ENCODE measurements around the gene EED. TPM values are rescaled to one million over a fixed set of nuclear protein-coding genes. Genes with fewer than 3 reads are reported as not detected.

Gene EED
- total RNA-seq, 2 experiments from 2014 or later: 32.1 to 35.4 TPM

DNA sequence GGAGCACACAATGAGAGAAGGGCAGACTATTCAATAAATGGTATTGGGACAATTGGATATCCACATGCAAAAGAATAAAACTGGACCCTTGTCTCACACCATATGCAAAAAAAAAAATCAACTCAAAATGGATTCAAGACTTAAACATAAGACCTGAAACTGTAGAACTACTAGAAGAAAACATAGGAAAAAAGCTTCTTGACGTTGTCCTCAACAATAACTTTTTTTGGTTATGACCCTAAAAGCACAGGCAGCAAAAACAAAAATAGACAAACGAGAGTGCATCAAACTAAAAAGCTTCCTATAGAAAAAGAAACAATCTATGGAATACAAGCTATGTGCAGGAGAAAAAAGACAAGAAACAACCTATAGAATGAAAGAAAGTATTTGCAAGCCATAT lies 37.1 kb upstream of the EED start:
- no peak for DNase-seq
- no peaks in the 10 kb centered on the region for H3K36me3 Mint-ChIP-seq (ENCODE audit: low read depth)
- Histone ChIP-seq H3K9me3 (ENCODE audit: control insufficient read depth in 1 of 2, insufficient read depth in 1 of 2, low read length in 2 of 2) (no peaks in the 10 kb centered on the region), H3K36me3 (ENCODE audit: insufficient read depth, low read length) (no peaks in the 10 kb centered on the region), H3K27me3 (ENCODE audit: control insufficient read depth in 1 of 2, insufficient read depth in 2 of 2, low read length in 2 of 2) (no peaks in the 10 kb centered on the region), H3K4me3 (ENCODE audit: low read length) (no peak overlapping the region), H3K27ac (ENCODE audit: low read depth in 1 of 2, low read length in 2 of 2) (no peak overlapping the region), H3K4me1 (ENCODE audit: insufficient read depth, low read length) (peaks cover 4% of the 10 kb centered on the region)
- no peaks in the 10 kb centered on the region for H3K9me3 Mint-ChIP-seq
- CTCF ChIA-PET: interaction anchor here (1.0 to 2.2 kb wide), 2 partner anchors 11 to 90 kb away, joined by 3 to 8 read pairs; no protein-coding TSS in a partner anchor
- intact Hi-C loops (cut with DNase I, micrococcal nuclease): no loop called here
- H3K4me1 Mint-ChIP-seq (ENCODE audit: low read depth): no peaks in the 10 kb centered on the region
- no peak overlapping the region for H3K27ac Mint-ChIP-seq
- no peak overlapping the region for H3K4me3 Mint-ChIP-seq
- H3K27me3 Mint-ChIP-seq: no peaks in the 10 kb centered on the region
- no peak for ATAC-seq (ENCODE audit: poor library complexity)
- POLR2A ChIA-PET: no interaction called here
- TF ChIP-seq, protein P1, sequence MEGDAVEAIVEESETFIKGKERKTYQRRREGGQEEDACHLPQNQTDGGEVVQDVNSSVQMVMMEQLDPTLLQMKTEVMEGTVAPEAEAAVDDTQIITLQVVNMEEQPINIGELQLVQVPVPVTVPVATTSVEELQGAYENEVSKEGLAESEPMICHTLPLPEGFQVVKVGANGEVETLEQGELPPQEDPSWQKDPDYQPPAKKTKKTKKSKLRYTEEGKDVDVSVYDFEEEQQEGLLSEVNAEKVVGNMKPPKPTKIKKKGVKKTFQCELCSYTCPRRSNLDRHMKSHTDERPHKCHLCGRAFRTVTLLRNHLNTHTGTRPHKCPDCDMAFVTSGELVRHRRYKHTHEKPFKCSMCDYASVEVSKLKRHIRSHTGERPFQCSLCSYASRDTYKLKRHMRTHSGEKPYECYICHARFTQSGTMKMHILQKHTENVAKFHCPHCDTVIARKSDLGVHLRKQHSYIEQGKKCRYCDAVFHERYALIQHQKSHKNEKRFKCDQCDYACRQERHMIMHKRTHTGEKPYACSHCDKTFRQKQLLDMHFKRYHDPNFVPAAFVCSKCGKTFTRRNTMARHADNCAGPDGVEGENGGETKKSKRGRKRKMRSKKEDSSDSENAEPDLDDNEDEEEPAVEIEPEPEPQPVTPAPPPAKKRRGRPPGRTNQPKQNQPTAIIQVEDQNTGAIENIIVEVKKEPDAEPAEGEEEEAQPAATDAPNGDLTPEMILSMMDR (IDR thresholded peaks at IDR 0.05): no peak

DNA sequence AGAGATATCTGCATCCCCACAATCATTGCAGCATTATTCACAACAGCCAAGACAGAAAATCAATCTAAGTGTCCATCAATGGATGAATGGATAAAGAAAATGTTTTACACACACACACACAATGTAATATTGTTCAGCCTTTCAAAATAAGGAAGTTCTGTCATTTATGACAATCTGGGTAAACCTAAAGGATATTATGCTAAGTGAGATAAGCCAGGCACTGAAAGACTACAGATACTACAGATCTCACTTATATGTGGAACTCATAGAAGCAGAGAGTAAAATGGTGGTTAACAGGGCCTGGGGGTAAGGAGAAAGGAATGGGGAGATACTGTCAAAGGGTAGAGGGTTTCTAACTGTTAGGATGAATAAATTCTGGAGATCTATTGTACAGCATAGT lies 36.0 kb upstream of the EED start:
- DNase-seq (no peak), ATAC-seq (ENCODE audit: poor library complexity) (no peak)
- no peaks in the 10 kb centered on the region for H3K36me3 ChIP-seq (ENCODE audit: insufficient read depth, low read length)
- H3K4me1 ChIP-seq (ENCODE audit: insufficient read depth, low read length): no peaks in the 10 kb centered on the region
- CTCF ChIA-PET: interaction anchor here (2.2 kb wide), 1 partner anchor 10 kb away, joined by 8 read pairs; no protein-coding TSS in a partner anchor
- TF ChIP-seq, protein P1 (IDR thresholded peaks at IDR 0.05): no peak
- H3K27ac ChIP-seq (ENCODE audit: low read depth in 1 of 2, low read length in 2 of 2): no peak overlapping the region
- H3K36me3 Mint-ChIP-seq (ENCODE audit: low read depth): no peaks in the 10 kb centered on the region
- no peaks in the 10 kb centered on the region for H3K9me3 ChIP-seq (ENCODE audit: control insufficient read depth in 1 of 2, insufficient read depth in 1 of 2, low read length in 2 of 2)
- H3K4me3 Mint-ChIP-seq: no peak overlapping the region
- POLR2A ChIA-PET: no interaction called here
- H3K4me1 Mint-ChIP-seq (ENCODE audit: low read depth): no peaks in the 10 kb centered on the region
- no peaks in the 10 kb centered on the region for H3K9me3 Mint-ChIP-seq
- intact Hi-C loops (cut with DNase I, micrococcal nuclease): no loop called here
- H3K27ac Mint-ChIP-seq: no peak overlapping the region
- H3K4me3 ChIP-seq (ENCODE audit: low read length): no peak overlapping the region
- H3K27me3 ChIP-seq (ENCODE audit: control insufficient read depth in 1 of 2, insufficient read depth in 2 of 2, low read length in 2 of 2): no peaks in the 10 kb centered on the region
- H3K27me3 Mint-ChIP-seq: no peaks in the 10 kb centered on the region

DNA sequence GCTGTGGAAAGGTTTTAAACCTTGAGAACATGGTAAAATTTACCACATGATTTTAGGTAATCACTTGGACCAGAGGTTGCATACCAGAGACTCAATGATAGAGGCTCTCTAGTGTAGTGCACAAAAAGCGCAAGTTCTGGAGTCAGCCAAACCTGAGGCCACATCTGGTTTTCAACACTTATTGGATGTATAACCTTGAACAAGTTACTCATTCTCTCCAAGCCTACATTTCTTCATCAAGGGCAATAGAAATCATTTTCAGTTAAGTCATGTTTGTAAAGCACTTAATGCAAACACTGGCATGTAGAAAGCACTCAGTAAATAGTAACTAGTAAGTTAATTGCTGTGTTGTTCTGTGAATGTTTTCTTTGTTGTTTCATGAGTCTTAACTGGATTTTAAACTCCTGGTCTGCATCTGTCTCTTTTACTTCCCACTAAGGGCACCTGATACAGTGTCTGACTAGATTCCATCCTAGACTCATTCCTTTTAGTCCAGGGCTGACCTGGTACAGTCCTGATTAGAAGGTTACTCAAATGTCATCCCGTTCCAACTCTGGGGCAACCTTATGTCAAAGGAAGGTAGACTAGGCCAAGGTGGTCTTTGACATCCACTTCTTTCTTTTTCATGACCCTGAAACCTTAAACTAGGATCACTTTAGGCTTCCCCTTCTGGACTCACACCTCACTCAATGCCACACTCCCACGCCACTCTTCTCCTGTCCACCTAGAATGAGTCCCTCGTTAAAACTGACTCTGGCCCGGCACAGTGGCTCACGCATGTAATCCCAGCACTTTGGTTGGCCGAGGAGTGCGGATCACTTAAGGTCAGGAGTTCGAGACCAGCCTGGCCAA lies 34.5 kb upstream of the EED start:
- no peaks in the 10 kb centered on the region for H3K27me3 Mint-ChIP-seq
- no peaks in the 10 kb centered on the region for H3K4me1 ChIP-seq (ENCODE audit: insufficient read depth, low read length)
- TF ChIP-seq, protein P1 (IDR thresholded peaks at IDR 0.05): no peak
- ChIA-PET CTCF (interaction anchor here (0.8 kb wide), 1 partner anchor 8 kb away, joined by 3 read pairs; no protein-coding TSS in a partner anchor), POLR2A (no interaction called here)
- no peaks in the 10 kb centered on the region for H3K4me1 Mint-ChIP-seq (ENCODE audit: low read depth)
- DNase-seq: no peak
- H3K27ac Mint-ChIP-seq: no peak overlapping the region
- no peaks in the 10 kb centered on the region for H3K9me3 ChIP-seq (ENCODE audit: control insufficient read depth in 1 of 2, insufficient read depth in 1 of 2, low read length in 2 of 2)
- H3K36me3 Mint-ChIP-seq (ENCODE audit: low read depth): no peaks in the 10 kb centered on the region
- no peak for ATAC-seq (ENCODE audit: poor library complexity)
- no peaks in the 10 kb centered on the region for H3K27me3 ChIP-seq (ENCODE audit: control insufficient read depth in 1 of 2, insufficient read depth in 2 of 2, low read length in 2 of 2)
- intact Hi-C loops (cut with DNase I, micrococcal nuclease): no loop called here
- H3K27ac ChIP-seq (ENCODE audit: low read depth in 1 of 2, low read length in 2 of 2): no peak overlapping the region
- no peaks in the 10 kb centered on the region for H3K36me3 ChIP-seq (ENCODE audit: insufficient read depth, low read length)
- H3K4me3 ChIP-seq (ENCODE audit: low read length): no peak overlapping the region
- no peak overlapping the region for H3K4me3 Mint-ChIP-seq
- H3K9me3 Mint-ChIP-seq: no peaks in the 10 kb centered on the region
